Cardiac fibroblast (primary cell): ENCODE results near the gene DOC2A.
"Not testable (repeated sequence)": the region's sequence is repeated elsewhere in the genome, so short reads cannot be mapped to it uniquely, and the experiment has no call there.

ENCODE experiments used
- DNase-seq, 2 donors: peaks; one replicate each; pipeline versions ENCODE4 v3.0.0 to v3.0.0-alpha.2; 2010; ENCODE audit warnings: low read depth in 2 of 2
- H3K4me3 ChIP-seq, 2 donors: replicated peaks in 1 of 2; 1 replicate in 1 of 2; 2 replicates in 1 of 2; pipeline ENCODE4 v1.5.1; 2011; ENCODE audit warnings: low read depth in 2 of 2, low read length in 2 of 2, mild to moderate bottlenecking in 2 of 2, moderate library complexity in 1 of 2
- CTCF ChIP-seq: IDR thresholded peaks from one replicate; pipeline ENCODE4 v1.5.1; 2011; ENCODE audit warnings: low read depth, mild to moderate bottlenecking, low read length, inconsistent platforms

The DOC2A gene

GRCh38 chr16:30026449-30026848, 15.6 kb upstream of the DOC2A start:
- no peak for DNase-seq

GRCh38 chr16:30025574-30025973, 14.7 kb upstream of the DOC2A start:
- no peak for TF ChIP-seq CTCF
- H3K4me3 ChIP-seq = no peak overlapping the region
- DNase-seq = no peak

More at GRCh38 chr16:30026449-30026848, 15.6 kb upstream of the DOC2A start:
- no peak for TF ChIP-seq CTCF
- no peak overlapping the region for H3K4me3 ChIP-seq

- DNase-seq = no peak
These were observed 14.3 kb upstream of the DOC2A start for GRCh38 chr16:30025156-30025555.

GRCh38 chr16:30024451-30024850, 13.6 kb upstream of the DOC2A start:
- no peak for TF ChIP-seq CTCF
- H3K4me3 ChIP-seq = no peak overlapping the region
- DNase-seq = no peak

More at GRCh38 chr16:30025156-30025555, 14.3 kb upstream of the DOC2A start:
- TF ChIP-seq CTCF = no peak
- no peak overlapping the region for H3K4me3 ChIP-seq

GRCh38 chr16:30023586-30023985, 12.8 kb upstream of the DOC2A start:
- TF ChIP-seq CTCF = no peak
- no peak for DNase-seq
- no peak overlapping the region for H3K4me3 ChIP-seq

GRCh38 chr16:30022887-30023286, 12.1 kb upstream of the DOC2A start, which contains the start of gene C16orf92:
TSS of gene C16orf92 (plus strand) at chr16:30023198. CDS start at chr16:30023341, 143 bp downstream.
- no peak for DNase-seq
- no peak within 1 kb of the TSS for H3K4me3 ChIP-seq
- no peak for TF ChIP-seq CTCF

GRCh38 chr16:30018731-30019158, 7.9 kb upstream of the DOC2A start:
- peak in 1 of 2 donors; percentile 12 for DNase-seq
- TF ChIP-seq CTCF = no peak
- no peak overlapping the region for H3K4me3 ChIP-seq

- DNase-seq, H3K4me3 ChIP-seq: not testable (repeated sequence)
These were observed 7.1 kb upstream of the DOC2A start for GRCh38 chr16:30017937-30018336.
